ENCODE measurements around the gene MDFIC2.

The MDFIC2 gene

GRCh38 chr3:70180664-70181063 lies 131.8 kb downstream of the MDFIC2 start:
- no peak for DNase-seq (ENCODE audit: low read depth)

- DNase-seq (ENCODE audit: low read depth): no peak
Observed at GRCh38 chr3:70179111-70179510, 133.3 kb downstream of the MDFIC2 start.

GRCh38 chr3:70177881-70178645 lies 134.4 kb downstream of the MDFIC2 start:
- no peak for DNase-seq (ENCODE audit: low read depth)

- no peak for DNase-seq (ENCODE audit: low read depth)
Observed at GRCh38 chr3:70176224-70176623, 136.2 kb downstream of the MDFIC2 start.

- no peak for DNase-seq (ENCODE audit: low read depth)
Observed at GRCh38 chr3:70156808-70157207, 155.6 kb downstream of the MDFIC2 start.

GRCh38 chr3:70150599-70150998 lies 161.8 kb downstream of the MDFIC2 start:
- DNase-seq (ENCODE audit: low read depth): no peak

GRCh38 chr3:70149714-70150400 lies 162.6 kb downstream of the MDFIC2 start:
- DNase-seq (ENCODE audit: low read depth): no peak

All from GM04504 (cell line).